ENCODE results near the gene EPHA10. TPM values are rescaled to one million over a fixed set of nuclear protein-coding genes. Genes with fewer than 3 reads are reported as not detected.

EPHA10 gene
- total RNA-seq, 4 donors from 2014 or later = 0.17 to 0.83 (median 0.39) TPM

GRCh38 chr1:37763791-37764413 is 1.0 kb downstream of the EPHA10 start:
- Histone ChIP-seq H3K27me3 (peaks cover 0 to 100% (median 36%) of the 10 kb centered on the region in 4 donors), H3K27ac (replicated peaks in 1 of 4) (no peak overlapping the region), H3K4me1 (peaks cover 0 to 12% (median 5%) of the 10 kb centered on the region in 4 donors), H3K36me3 (no peaks in the 10 kb centered on the region), H3K4me3 (no peak overlapping the region), H3K9me3 (no peaks in the 10 kb centered on the region)
- intact Hi-C loops (cut with DNase I) = no loop called here
- TF ChIP-seq CTCF (IDR thresholded peaks at IDR 0.05) (no peak), POLR2AphosphoS5 (IDR thresholded peaks at IDR 0.05) (no peak), EP300 (IDR thresholded peaks at IDR 0.05) (no peak), POLR2A (IDR thresholded peaks at IDR 0.05; ENCODE audit: low read depth) (no peak)
- WGBS = 28% methylated on average over 24 of the region's 25 CpGs
- DNase-seq (ENCODE audit: extremely low spot score) = no peak

GRCh38 chr1:37762516-37762915 is 2.4 kb downstream of the EPHA10 start:
- Histone ChIP-seq H3K4me1 (peaks cover 0 to 12% (median 5%) of the 10 kb centered on the region in 4 donors), H3K9me3 (no peaks in the 10 kb centered on the region), H3K36me3 (no peaks in the 10 kb centered on the region), H3K27ac (replicated peaks in 1 of 4) (no peak overlapping the region), H3K27me3 (peaks cover 0 to 100% (median 37%) of the 10 kb centered on the region in 4 donors), H3K4me3 (no peak overlapping the region)
- TF ChIP-seq POLR2AphosphoS5 (IDR thresholded peaks at IDR 0.05) (no peak), POLR2A (IDR thresholded peaks at IDR 0.05; ENCODE audit: low read depth) (no peak), EP300 (IDR thresholded peaks at IDR 0.05) (no peak), CTCF (IDR thresholded peaks at IDR 0.05) (no peak)
- 68% methylated on average over 2 of the region's 2 CpGs for WGBS
- DNase-seq (ENCODE audit: extremely low spot score) = no peak
- intact Hi-C loops (cut with DNase I) = no loop called here

- peaks cover 0 to 100% (median 37%) of the 10 kb centered on the region in 4 donors for H3K27me3 ChIP-seq
- WGBS = 52% methylated on average over 27 of the region's 68 CpGs
These were observed 3.4 kb downstream of the EPHA10 start for GRCh38 chr1:37761416-37762095.

GRCh38 chr1:37759451-37759850 is 5.5 kb downstream of the EPHA10 start:
- no peak for TF ChIP-seq POLR2A (IDR thresholded peaks at IDR 0.05; ENCODE audit: low read depth)
- TF ChIP-seq CTCF (IDR thresholded peaks at IDR 0.05) = no peak
- TF ChIP-seq EP300 (IDR thresholded peaks at IDR 0.05) = no peak
- no peak for TF ChIP-seq POLR2AphosphoS5 (IDR thresholded peaks at IDR 0.05)
- no peak for DNase-seq (ENCODE audit: extremely low spot score)
- Histone ChIP-seq H3K9me3 (no peaks in the 10 kb centered on the region), H3K36me3 (no peaks in the 10 kb centered on the region), H3K27ac (replicated peaks in 1 of 4) (no peak overlapping the region), H3K27me3 (peaks cover 0 to 100% (median 22%) of the 10 kb centered on the region in 4 donors), H3K4me1 (no peaks in the 10 kb centered on the region), H3K4me3 (no peak overlapping the region)
- intact Hi-C loops (cut with DNase I) = no loop called here
- 90% methylated on average over 2 of the region's 2 CpGs for WGBS

More at GRCh38 chr1:37761416-37762095, 3.4 kb downstream of the EPHA10 start:
- Histone ChIP-seq H3K4me1 (peaks cover 0 to 12% (median 5%) of the 10 kb centered on the region in 4 donors), H3K9me3 (no peaks in the 10 kb centered on the region), H3K36me3 (no peaks in the 10 kb centered on the region), H3K27ac (replicated peaks in 1 of 4) (no peak overlapping the region), H3K4me3 (no peak overlapping the region)
- TF ChIP-seq POLR2AphosphoS5 (IDR thresholded peaks at IDR 0.05) (no peak), EP300 (IDR thresholded peaks at IDR 0.05) (no peak), POLR2A (IDR thresholded peaks at IDR 0.05; ENCODE audit: low read depth) (no peak), CTCF (IDR thresholded peaks at IDR 0.05) (no peak)
- DNase-seq (ENCODE audit: extremely low spot score) = no peak
- intact Hi-C loops (cut with DNase I) = no loop called here
